Urinary bladder (tissue), 4 donors: Measurements from ENCODE around the gene LTB4R. TPM values are rescaled to one million over a fixed set of nuclear protein-coding genes. Genes with fewer than 3 reads are reported as not detected.

Source experiments
- DNase-seq: peaks from one replicate; pipeline ENCODE4 v3.0.0-alpha.2; 2015; ENCODE audit errors: extremely low spot score
- H3K27ac ChIP-seq: one replicate; pipeline ENCODE4 v1.5.1; 2013; ENCODE audit warnings: low read depth, mild to moderate bottlenecking, moderate library complexity
- H3K36me3 ChIP-seq: one replicate; pipeline ENCODE4 v1.6.1; 2013; ENCODE audit warnings: mild to moderate bottlenecking, moderate library complexity; ENCODE audit not compliant: insufficient read depth
- H3K4me1 ChIP-seq: one replicate; pipeline ENCODE4 v1.6.1; 2013; ENCODE audit warnings: mild to moderate bottlenecking, moderate library complexity; ENCODE audit not compliant: insufficient read depth
- H3K4me3 ChIP-seq: one replicate; pipeline ENCODE4 v1.5.1; 2013; ENCODE audit warnings: low read depth, low read length
- WGBS: extraction: QIAGEN DNeasy Blood & Tissue Kit; methylation state at CpG from one replicate; pipeline ENCODE4 v1.1.7; 2013; 5-methylcytosine and 5-hydroxymethylcytosine counted together
- polyA plus RNA-seq: library from polyadenylated mRNA; stranded (reverse); fragments of 200-250 nt; gene quantifications from one replicate; pipeline ENCODE4 v1.2.3, GENCODE V29; 2013
- total RNA-seq: library from RNA; depleted of rRNA; stranded (reverse); fragments of >200 nt; gene quantifications from one replicate; pipeline ENCODE4 v1.2.3, GENCODE V29; 2014
- donor health status: healthy with polysubstance abuse.
- donor health status: healthy.

The LTB4R gene
- total and polyA plus RNA-seq, 2 donors, result 2.3 to 6.0 TPM

- WGBS, result 87% methylated on average over 12 of the region's 12 CpGs
- no peak for DNase-seq
- H3K4me1 ChIP-seq, result no peaks in the 10 kb centered on the region
- H3K27ac ChIP-seq, result no peak overlapping the region
- H3K36me3 ChIP-seq, result no peaks in the 10 kb centered on the region
- H3K4me3 ChIP-seq, result no peak overlapping the region
Observed at GRCh38 chr14:24329073-24329663, 17.9 kb downstream of the LTB4R start.

DNA sequence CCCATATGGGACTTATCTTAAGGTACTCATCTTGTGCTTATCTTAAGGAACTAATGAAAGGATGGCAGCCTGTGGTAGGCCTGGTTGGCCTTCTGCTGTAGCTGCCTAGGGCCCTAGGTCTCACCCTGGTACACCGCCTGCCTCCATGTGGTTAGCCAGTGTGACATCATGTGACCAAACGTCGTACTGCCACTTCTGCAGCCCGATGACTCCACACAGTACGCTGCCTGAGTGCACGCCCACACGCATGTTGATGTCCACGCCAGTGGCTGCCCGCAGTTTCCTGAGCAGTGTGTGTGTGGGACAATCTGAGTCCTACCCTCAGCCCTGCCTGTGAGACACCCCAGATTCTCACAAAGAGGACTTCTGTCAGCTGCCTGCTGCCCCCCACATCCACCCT is 18.4 kb downstream of the LTB4R start:
- WGBS, result 80% methylated on average over 9 of the region's 9 CpGs
- Histone ChIP-seq H3K4me1 (no peaks in the 10 kb centered on the region), H3K27ac (no peak overlapping the region), H3K4me3 (no peak overlapping the region), H3K36me3 (no peaks in the 10 kb centered on the region)
- no peak for DNase-seq

- Histone ChIP-seq H3K4me1 (no peaks in the 10 kb centered on the region), H3K27ac (no peak overlapping the region), H3K36me3 (no peaks in the 10 kb centered on the region), H3K4me3 (no peak overlapping the region)
- DNase-seq, result no peak
- WGBS, result 91% methylated on average over 10 of the region's 10 CpGs
Observed at GRCh38 chr14:24330973-24331674, 19.8 kb downstream of the LTB4R start.

DNA sequence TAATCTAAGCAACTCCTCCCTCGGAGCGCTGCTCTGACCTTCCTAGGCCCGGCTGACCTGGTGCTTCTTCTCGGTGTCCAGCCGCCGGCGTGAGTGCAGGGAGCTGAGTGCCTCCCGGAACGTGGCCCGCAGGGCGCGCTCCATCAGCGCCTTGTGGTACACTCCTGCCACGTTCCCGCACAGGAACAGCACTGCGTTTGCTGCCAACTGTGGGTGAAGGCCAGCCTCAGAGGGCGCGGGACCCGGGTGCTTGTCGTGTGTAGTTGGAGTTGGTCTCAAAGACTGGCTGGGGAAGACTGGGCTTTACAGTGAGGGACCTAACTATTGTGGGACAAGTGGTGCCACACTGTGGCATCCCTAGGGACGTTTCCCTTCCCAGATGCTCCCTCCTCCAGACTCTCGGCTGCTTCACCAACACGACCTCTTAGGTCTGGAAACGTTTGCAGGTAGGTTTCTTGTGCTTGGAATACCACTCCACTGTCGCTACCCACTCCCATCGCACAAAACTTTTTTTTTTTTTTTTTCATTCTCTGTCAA is 20.5 kb downstream of the LTB4R start:
- no peak for DNase-seq
- H3K27ac ChIP-seq, result no peak overlapping the region
- H3K4me1 ChIP-seq, result no peaks in the 10 kb centered on the region
- peaks cover 2% of the 10 kb centered on the region for H3K36me3 ChIP-seq
- WGBS, result 60% methylated on average over 26 of the region's 26 CpGs
- no peak overlapping the region for H3K4me3 ChIP-seq

DNA sequence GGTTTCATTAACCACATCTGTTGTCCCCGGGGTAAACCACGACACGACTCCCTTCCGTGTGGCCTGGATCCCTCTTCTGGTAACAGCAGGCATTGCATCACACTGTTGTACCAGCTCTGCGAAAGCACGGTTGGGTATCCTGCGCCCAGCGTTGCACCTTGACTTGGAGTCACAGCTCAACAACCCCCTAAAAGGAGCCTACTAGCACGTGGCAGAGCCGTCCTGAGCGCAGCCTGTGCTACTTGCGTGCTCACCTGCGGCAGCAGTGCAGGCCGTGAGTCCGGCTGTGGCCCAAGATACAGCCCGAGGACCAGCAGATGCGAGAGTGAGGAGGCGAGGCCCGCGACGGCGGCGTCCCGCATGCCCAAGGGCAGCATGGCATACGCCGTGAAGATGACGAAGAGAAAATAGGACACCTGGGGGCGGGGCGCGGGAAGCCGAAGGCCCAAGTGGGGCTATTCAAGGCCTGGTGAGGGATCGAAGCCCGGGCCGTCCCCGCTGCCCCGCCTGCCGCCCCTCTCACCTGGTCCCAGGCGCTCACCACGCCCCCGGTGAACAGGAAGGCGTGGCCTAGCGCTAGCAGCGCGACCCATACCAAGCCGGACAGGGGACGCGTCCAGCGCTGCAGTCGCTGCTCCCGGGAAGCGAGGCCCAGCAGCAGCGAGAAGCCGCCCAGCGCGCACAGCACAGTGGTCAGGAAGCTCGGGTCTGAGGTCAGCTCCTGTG is 21.1 kb downstream of the LTB4R start:
- no peak overlapping the region for H3K4me3 ChIP-seq
- no peak for DNase-seq
- no peak overlapping the region for H3K27ac ChIP-seq
- no peaks in the 10 kb centered on the region for H3K4me1 ChIP-seq
- WGBS, result 16% methylated on average over 56 of the region's 56 CpGs
- peaks cover 3% of the 10 kb centered on the region for H3K36me3 ChIP-seq

DNA sequence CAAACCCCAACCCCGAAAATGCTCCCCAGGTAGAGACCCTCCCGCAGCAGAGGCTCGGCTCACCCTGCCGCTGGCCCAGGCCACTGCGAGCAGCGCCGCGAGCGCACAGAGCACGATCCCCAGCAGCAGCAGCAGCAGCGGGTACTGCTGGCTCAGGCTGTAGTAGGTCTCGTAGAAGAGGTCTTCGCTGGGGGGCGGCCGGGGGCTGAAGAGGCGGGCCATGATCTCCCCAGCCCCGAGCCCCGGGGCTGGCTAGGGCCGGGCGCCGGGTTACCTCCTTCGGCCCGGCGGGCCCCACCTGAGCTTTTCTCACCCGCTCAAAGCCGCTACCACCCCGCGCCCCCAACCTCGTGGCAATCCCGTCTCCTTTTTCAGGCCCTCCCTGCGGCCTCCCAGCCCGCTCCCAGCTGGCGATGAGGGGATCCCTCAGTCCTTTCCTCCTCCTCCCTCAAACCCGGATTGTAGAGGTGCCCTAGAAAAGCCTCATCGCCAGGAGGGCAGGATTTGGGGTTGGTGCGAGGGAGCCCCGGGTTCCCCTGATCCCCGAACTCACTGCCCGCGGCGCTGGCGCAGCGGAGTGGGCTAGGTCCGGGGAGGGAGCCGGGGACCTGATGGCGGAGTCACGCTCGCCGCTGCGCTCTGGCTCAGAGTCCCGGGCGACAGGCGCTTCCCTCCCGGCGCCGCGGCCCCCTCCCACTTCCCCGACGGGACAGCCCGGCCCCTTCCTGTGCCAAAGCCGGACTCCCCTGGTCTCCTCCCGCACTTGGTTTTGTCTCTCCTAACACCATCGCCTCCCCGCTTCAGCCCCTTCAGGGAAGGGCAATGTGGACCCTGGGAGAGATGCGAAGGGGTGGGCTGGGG is 23.4 kb downstream of the LTB4R start, which contains the start of gene ADCY4:
Gene ADCY4, minus strand, starts transcription at position 641 of the 861 bp plus-strand sequence. Its CDS starts 419 bp downstream, at position 222.
- H3K36me3 ChIP-seq, result peaks cover 3% of the 10 kb centered on the region
- 4% methylated on average over 65 of the region's 65 CpGs for WGBS
- DNase-seq, result no peak
- H3K4me1 ChIP-seq, result no peaks in the 10 kb centered on the region
- peak within 1 kb of the TSS; percentile 39 for H3K4me3 ChIP-seq
- no peak within 1 kb of the TSS for H3K27ac ChIP-seq

- Histone ChIP-seq H3K36me3 (peaks cover 3% of the 10 kb centered on the region), H3K4me3 (no peak overlapping the region), H3K4me1 (no peaks in the 10 kb centered on the region), H3K27ac (no peak overlapping the region)
- no peak for DNase-seq
- 66% methylated on average over 12 of the region's 12 CpGs for WGBS
Observed at GRCh38 chr14:24335461-24336171, 24.3 kb downstream of the LTB4R start.

GRCh38 chr14:24337144-24337823 is 26.0 kb downstream of the LTB4R start:
- DNase-seq, result no peak

GRCh38 chr14:24337824-24338175 is 26.5 kb downstream of the LTB4R start:
- H3K4me1 ChIP-seq, result no peaks in the 10 kb centered on the region
- H3K4me3 ChIP-seq, result no peak overlapping the region
- H3K36me3 ChIP-seq, result peaks cover 3% of the 10 kb centered on the region
- WGBS, result 94% methylated on average over 8 of the region's 8 CpGs
- DNase-seq, result no peak
- no peak overlapping the region for H3K27ac ChIP-seq

More at GRCh38 chr14:24337144-24337823, 26.0 kb downstream of the LTB4R start:
- Histone ChIP-seq H3K4me1 (no peaks in the 10 kb centered on the region), H3K36me3 (peaks cover 3% of the 10 kb centered on the region), H3K4me3 (no peak overlapping the region), H3K27ac (no peak overlapping the region)
- 91% methylated on average over 7 of the region's 7 CpGs for WGBS

- WGBS, result 81% methylated on average over 14 of the region's 14 CpGs
Observed at GRCh38 chr14:24338843-24339242, 27.5 kb downstream of the LTB4R start.

DNA sequence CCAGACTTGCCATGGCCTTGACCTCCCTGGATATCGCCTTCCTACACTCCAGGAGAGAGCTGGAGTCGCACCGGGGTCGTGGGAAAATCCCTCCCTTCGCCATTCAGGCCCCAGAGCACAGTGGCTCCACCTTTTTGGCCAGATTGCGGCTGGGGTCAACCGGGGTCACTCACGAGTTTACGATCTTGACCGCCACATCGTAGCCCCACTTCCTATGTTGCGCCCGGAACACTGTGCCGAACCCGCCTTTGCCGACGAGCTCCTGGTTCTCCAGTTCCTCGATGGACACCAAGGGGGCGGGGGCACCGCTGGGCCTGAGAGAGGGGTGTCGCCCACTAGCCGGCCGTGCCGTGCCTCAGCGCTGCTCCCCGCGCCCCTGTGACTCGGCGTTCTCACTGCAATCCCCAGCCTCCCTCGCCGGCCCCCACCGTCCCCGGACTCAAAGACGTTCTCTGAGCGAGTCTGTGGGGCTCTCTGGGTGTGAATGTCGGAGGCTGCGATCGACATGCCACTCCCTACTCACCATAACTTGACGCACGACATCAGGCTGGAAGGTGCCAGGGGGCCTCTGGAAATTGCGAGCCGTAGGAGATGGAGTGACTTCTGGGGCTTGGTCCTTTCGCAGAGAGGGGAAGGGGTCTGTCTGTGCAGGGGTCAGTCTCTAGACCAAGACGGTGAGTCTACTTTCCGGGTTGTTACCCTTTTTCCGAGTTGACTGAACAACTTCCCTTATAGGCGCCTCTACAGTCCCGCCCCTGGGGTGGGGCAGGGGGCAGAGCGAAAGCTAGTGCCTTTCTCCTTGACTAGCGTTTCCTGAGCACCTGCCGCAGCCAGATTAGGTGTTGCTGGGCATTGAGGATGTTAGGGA is 28.2 kb downstream of the LTB4R start, which contains the start of gene RIPK3:
Gene RIPK3, minus strand, starts transcription at position 708 of the 868 bp plus-strand sequence. Its CDS starts 165 bp downstream, at position 543.
- WGBS, result 15% methylated on average over 51 of the region's 51 CpGs
- peak; percentile 33 for DNase-seq
- Histone ChIP-seq H3K4me1 (no peaks in the 10 kb centered on the region), H3K4me3 (peak within 1 kb of the TSS; percentile 38), H3K27ac (no peak within 1 kb of the TSS), H3K36me3 (peaks cover 3% of the 10 kb centered on the region)

More at GRCh38 chr14:24338843-24339242, 27.5 kb downstream of the LTB4R start:
- H3K4me1 ChIP-seq, result no peaks in the 10 kb centered on the region
- H3K36me3 ChIP-seq, result peaks cover 3% of the 10 kb centered on the region
- H3K27ac ChIP-seq, result no peak overlapping the region
- DNase-seq, result no peak
- H3K4me3 ChIP-seq, result peak overlapping the region; percentile 38
